OCI-LY3 (cell line): Measurements from ENCODE around the gene ERBB4.

Experiments
- CTCF ChIP-seq: fragments of 200-600, 300-600 bp; sonication (generic); IDR thresholded peaks from 2 replicates; pipeline ENCODE4 v1.5.1; 2014; ENCODE audit warnings: antibody characterized with exemption, low read length, low read depth
- EZH2phosphoT487 ChIP-seq: fragments of 200-600 bp; shearing (Covaris generic); IDR thresholded peaks from 2 replicates; pipeline ENCODE4 v1.6.1; 2018; ENCODE audit warnings: antibody characterized with exemption, mixed run types, low read depth

GRCh38 chr2:211498551-211499205 lies 1039.9 kb downstream of the ERBB4 start:
- no peak for TF ChIP-seq CTCF
- TF ChIP-seq EZH2phosphoT487: no peak
